DMS114 treated with DMSO at 0.1 percent for 48 hours (cell line): Measurements from ENCODE around the gene NUAK2.

Experiments
- DNase-seq: peaks from one replicate; lab custom pipeline; 2025; ENCODE audit not compliant: unreplicated experiment; lab: John Stamatoyannopoulos, UW

NUAK2 gene

DNA sequence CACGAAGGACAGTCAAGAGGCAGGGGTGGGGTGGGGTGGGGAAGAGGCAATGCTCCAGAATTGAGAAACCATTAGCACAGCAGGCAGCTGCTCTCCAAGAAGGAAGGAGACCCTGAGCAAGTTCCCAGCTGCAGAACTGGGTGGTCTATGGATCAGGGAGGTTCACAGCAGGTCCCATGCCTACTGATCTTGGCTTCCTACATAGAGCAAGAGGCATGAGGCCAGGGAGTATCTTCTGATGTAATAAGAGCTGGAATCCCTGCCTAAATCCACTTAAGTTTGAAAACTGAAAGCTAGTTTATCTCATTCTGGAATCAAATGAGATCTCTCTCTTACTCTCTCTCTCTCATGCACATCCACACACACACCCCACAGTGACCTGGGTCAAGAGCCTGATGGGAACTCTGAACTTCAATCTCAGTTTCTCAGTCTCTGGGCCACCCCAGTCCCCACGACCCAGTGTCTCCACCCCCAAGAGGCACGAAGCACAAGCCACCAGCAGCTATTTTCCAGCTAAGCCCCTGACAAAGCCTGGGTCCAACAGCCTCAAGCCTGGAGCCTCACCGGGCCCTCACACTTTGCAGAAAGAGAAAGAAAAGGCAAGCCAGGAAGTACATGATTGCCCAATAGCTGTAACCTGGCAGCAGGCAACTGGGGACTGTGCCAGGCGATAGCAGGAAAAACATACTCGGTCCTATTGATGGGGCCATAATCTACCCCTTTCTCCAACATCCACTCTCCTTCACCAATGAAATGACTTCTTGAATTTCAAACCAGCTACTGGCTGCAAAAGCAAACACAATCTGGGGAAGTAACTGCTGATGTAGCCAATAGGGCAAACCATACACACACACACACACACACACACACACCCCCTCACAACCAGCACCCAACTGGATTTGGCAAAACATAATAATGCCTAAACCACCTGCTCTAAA, 2.2 kb downstream of the NUAK2 start:
- no peak for DNase-seq

DNA sequence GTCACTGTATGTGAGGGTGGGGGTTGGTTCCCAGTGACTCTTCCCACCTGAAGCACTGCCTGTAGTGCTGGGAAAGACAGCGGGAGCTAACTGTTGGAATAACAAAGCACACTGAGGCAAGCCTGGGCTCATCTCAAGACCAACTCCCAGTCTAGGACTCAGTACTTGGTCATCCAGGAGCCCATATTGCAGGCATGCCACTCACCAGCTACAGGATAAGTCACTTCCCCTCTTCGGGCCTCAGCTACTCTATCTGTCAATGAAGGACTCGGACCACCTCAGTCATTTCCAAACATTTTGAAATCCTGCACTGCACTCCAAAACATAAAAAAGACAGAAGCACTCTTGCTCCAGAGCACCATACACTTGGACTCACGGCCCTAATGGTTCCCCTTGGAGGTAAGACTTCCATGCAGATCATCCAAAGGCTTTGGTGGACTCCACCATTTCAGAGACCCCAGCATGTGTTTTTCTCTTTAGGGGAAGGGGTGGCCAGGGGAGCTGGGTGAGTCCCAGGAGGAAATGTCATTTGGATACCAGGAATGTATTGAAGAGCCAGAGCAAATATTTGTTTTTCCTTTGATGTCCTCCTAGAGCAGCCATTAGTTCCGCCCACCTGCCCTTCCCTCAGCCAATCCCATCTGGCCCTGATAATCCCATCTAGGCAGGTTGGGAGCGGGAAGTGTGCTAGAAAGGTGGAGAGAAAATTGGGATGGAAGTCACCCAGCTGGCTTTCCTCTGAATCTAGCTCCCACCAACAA, 3.1 kb downstream of the NUAK2 start:
- no peak for DNase-seq

DNA sequence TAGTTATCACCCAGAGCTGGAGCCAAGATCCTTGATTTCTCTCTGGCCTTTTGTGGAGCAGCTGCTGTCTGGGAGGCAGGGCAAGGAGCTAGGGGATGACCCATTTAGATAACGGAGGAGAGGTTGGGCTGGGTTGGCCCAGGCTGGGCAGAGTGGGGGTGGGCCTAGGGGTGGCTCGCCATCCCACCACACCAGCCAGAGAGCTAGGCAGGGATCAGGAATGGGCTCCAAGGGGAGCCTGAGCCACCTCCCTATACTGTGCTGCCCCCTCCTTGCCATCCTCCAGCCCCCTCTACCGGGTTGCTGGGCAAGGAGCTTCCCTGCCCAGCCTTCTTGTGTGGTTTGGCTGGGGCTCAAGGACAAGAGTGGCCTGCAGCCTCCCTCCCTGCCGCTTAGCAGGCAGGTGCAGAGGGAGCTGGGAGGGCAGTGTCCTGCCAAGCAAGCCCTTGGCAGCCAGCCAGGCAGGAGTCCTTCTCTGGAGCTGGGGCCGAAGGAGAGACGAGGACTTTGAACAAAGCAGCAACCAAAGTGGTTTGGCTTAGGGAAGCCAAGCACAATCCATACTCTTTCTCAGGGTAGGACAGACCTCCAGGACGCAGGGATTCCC, 4.1 kb downstream of the NUAK2 start:
- no peak for DNase-seq

GRCh38 chr1:205316161-205316566, 5.4 kb downstream of the NUAK2 start:
- no peak for DNase-seq

- DNase-seq, result no peak
Measured at GRCh38 chr1:205315008-205315618, 6.4 kb downstream of the NUAK2 start.

DNA sequence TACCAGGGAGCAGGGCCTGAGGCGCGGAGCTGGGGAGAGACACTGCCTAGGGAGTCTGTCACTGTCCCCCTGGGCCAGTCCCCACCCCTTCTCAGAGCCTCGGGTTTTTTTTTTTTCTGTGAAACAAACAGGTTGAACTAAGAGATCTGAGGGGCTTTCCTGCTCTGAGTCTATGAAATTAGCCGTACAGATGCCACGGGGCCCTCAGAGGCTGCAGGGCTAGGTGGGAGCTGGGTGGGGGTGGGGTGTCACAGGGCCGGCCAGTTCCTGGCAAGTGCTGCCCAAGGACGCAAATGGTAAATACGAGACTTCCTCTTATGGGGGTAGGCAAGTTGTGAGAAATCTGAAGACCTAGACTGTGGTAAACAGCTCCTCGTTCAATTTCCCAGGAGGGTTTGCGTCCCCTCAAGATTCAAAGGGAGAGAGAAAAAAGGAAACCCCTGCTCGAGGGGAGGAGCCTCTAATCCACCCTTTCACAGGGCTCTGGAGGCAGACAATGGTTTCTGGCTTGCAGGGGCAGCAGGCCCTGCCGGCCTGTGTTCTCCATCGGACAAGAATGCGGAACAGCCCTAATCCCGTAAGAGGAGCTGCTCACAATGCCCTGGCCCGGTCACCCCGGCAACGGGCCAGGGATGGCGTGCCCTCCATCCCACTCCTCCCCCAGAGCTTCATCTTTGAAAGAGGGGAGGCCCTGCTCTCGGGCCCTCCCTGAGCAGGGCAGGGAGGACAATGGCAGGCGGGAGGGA, 7.8 kb downstream of the NUAK2 start:
- DNase-seq, result no peak

- DNase-seq, result no peak
Measured at GRCh38 chr1:205312866-205313562, 8.5 kb downstream of the NUAK2 start.

DNA sequence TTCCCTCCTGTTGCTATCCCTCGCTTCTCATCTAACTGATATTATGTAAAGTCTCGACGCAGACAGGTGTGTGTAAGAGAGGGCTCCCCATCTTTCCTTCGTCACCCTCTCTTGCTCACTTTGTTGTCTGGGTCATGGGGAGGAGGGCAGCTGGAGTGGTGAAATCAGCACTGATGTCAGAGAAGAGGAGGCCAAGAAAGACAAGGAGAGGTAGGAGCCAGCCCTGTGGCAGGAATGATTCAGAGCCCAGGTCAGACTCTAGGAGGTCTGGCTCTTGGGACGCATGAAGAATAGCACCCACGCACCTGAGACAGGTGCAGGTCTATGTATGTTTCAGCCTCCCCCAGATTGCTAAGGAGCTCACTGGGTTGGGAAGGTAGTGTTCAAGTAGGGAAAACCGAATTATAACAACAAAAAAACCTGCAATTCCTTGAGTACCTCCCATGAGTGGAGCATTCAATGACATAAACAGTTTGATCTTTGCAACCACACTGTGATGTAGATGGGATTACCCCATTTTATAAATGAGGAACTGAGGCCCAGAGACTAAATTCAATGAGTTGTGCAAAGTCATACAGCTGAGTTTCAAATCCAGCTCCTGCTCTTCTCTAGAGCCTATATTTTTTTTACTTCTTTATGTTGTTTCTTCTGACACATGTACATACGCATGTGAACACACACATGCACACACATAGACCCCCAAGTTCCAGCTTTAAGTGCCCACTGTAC, 10.4 kb downstream of the NUAK2 start:
- DNase-seq, result no peak

DNA sequence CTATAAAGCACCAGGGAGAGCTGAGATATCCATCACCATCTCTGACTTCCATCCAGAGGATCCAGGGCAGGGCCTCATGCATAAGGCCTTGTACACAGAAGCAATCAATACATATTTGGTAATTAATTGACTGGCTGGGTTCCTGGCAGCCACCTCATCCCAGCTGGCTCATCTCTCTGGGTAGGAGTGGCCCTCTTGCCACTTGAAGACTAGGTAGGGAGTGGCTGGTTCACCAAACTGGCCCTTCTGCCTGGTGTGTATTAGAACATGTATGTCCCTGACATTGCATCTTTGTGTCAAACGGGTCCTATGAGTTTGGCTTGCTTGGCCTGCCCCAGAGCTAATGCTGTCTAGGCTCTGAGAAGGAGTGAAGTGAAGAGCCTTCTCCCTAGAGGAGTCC, 11.8 kb downstream of the NUAK2 start:
- DNase-seq, result no peak

DNA sequence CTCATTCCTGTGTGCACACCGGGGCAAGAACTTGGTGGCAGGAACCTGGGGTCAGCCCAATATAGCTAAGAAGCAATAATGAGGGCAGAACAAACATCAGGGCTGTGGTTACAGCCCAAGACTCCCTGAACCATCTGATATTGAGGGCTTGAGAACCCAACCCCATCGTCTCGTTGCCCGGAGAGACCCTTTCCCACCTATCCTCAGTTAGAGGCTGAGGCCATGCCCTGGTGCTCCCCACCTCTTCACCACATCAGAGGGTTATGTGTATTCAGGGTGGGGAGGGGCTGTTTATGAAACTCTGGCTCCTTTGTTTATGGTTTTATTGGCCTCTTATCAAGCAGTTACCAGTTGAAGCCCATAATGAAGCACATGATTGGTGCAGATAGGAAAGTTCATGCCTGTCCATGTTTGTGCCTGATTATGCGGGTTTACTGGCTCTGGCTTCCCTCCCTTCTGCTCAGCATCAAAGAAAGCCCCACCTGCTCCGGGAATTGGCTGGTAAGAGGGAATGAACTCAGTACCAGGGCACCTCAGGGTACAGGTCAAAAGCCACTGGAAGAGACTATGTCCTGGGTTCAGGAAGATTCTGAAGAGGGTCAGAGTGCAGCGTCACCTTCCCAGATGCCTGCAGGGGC, 14.5 kb downstream of the NUAK2 start:
- no peak for DNase-seq

GRCh38 chr1:205304695-205305070, 16.9 kb downstream of the NUAK2 start:
- DNase-seq, result no peak

DNA sequence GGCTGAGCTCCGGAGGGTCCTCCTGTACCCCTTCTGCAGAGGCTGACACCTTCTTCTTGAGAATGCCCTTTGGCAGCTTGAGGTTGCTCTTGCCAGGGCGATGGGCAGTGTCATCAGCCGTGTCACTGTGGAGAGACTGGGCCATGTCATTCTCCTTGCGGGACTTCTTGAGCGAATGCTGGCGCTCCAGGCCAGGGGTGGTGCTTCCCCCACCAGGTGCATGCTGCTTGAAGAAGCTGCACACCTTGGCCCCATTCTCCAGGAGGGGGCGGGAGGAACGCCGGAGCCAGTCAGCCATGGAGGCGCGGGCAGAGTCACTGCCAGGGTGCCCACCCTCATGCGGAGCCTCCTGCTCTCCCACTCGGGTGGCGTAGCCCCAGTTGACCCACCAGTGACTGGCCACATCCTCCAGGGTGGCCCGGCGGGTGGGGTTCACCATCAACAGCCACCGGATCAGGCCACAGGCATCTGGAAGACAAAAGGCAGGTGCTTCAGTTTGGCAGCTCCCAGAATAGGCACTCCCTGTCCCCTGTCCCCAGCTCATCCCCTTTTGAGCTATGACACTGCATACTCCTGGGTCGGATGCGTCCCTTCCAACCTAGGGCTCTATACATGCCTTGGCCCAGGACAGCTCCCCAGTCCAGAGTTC, 17.4 kb downstream of the NUAK2 start:
- no peak for DNase-seq

DNA sequence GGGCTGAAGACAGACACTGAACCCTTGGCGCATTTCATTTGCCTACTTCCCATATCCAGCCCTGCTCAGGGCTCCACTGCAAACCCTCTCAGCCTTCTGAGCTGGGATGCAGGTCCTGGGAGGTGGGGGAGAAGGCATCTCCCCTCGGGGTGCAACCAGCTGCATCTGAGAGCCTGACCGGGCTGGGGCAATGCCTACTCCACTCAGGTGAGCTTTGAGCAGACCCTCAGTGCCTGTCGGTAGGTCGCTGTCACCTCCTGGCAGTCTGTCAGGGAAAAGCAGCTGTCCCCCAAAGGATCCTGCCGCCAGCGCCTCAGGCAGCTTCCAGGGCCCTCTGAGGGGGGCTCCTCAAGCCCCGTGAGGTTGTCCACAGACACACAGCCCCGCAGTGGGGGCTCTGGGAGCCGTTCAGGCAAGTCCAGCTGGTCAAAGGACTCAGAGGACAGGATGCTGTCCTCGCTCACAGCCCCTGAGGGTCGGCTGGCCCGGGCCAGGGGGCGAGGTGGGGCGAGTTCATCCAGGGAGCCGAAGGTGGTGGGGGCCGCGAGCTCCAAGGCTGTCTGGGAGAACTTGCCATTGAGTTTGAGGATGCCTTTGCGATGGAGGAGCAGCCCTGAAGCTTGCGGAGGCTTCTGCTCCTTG, 18.2 kb downstream of the NUAK2 start:
- no peak for DNase-seq

DNA sequence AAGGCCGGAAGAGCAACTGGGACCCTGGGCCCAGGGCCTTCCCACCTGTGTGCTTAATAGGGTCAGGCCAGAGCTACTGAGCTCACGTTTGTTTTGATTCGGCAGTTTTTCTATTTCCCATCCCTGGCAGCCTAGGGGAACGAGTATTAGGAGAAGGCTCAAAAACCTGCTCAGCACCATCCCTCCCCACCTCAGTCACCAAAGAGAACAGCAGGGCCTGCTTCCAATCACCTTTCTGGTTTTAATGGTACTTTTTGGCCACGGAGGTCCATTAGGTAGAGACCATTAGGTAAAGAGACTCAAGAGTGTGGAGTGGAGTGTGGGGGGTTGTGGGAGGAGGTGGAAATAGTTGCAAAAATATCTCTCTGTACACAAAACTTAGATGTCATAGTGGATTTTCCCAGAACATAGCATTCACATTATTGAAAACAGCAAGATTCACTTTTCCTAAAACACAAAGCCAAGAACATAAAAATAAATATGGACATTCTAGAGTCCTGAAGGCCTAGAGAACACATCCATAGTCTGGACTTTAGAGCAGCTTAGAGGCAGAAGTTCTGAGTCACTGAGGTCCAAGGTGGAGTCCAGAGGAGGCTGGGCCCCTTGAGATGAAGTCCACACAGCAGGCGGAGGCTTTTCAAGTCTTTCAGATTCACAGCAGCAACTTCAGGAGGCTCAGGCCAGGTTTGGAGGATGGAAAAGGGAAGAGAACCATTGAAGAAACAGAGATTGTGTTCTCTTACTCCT, 19.5 kb downstream of the NUAK2 start:
- no peak for DNase-seq

- no peak for DNase-seq
Measured at GRCh38 chr1:205301205-205301821, 20.2 kb downstream of the NUAK2 start.

GRCh38 chr1:205300149-205300548, 21.4 kb downstream of the NUAK2 start:
- DNase-seq, result no peak
